DOHH2 (cell line): ENCODE measurements around the gene P2RY13.

Experiments used
- H3F3A ChIP-seq: fragments of 200-600 bp; sonication (generic), shearing (Covaris generic); 2 replicates; pipeline ENCODE4 v1.6.0; 2016; ENCODE audit warnings: antibody characterized with exemption, mild to moderate bottlenecking; ENCODE audit not compliant: control insufficient read depth, insufficient read depth
- H3K27ac ChIP-seq: fragments of 200-600 bp; sonication (generic); 2 replicates; pipeline ENCODE4 v1.5.1; 2014; ENCODE audit warnings: low read depth, mild to moderate bottlenecking, low read length, moderate library complexity
- H3K27me3 ChIP-seq: fragments of 200-600 bp; sonication (generic); 2 replicates; pipeline ENCODE4 v1.6.1; 2014; ENCODE audit warnings: mild to moderate bottlenecking, low read length, mixed read lengths; ENCODE audit not compliant: control insufficient read depth
- H3K36me3 ChIP-seq: fragments of 200-600 bp; sonication (generic); 2 replicates; pipeline ENCODE4 v1.6.1; 2014; ENCODE audit warnings: mild to moderate bottlenecking, low read length, moderate library complexity, mixed read lengths; ENCODE audit not compliant: control insufficient read depth
- H3K4me1 ChIP-seq: fragments of 200-600 bp; sonication (generic); 2 replicates; pipeline ENCODE4 v1.6.1; 2014; ENCODE audit warnings: mild to moderate bottlenecking, low read length, mixed read lengths; ENCODE audit not compliant: control insufficient read depth
- H3K4me2 ChIP-seq: fragments of 200-600 bp; sonication (generic); 2 replicates; pipeline ENCODE4 v1.6.0; 2014; ENCODE audit warnings: mild to moderate bottlenecking, low read length, moderate library complexity
- H3K4me3 ChIP-seq: fragments of 200-600 bp; sonication (generic); 2 replicates; pipeline ENCODE4 v1.5.1; 2014; ENCODE audit warnings: mild to moderate bottlenecking, low read length, mixed read lengths
- H3K79me2 ChIP-seq: fragments of 200-600 bp; sonication (generic); 2 replicates; pipeline ENCODE4 v1.6.1; 2014; ENCODE audit warnings: mild to moderate bottlenecking, low read length, mixed read lengths; ENCODE audit not compliant: control insufficient read depth
- H3K9me2 ChIP-seq: fragments of 200-600 bp; sonication (generic); replicated peaks from 2 replicates; pipeline ENCODE4 v1.6.1; 2014; ENCODE audit warnings: mild to moderate bottlenecking, low read length, mixed read lengths; ENCODE audit not compliant: control insufficient read depth
- H3K9me3 ChIP-seq: fragments of 200-600 bp; sonication (generic); 2 replicates; pipeline ENCODE4 v1.6.1; 2014; ENCODE audit warnings: antibody characterized with exemption, low read length, mixed read lengths; ENCODE audit not compliant: control insufficient read depth, insufficient read depth
- H4K20me1 ChIP-seq: fragments of 200-600 bp; sonication (generic); 2 replicates; pipeline ENCODE4 v1.6.0; 2014; ENCODE audit warnings: low read depth, mild to moderate bottlenecking, antibody characterized with exemption, low read length, moderate library complexity; ENCODE audit not compliant: control insufficient read depth, insufficient read depth
- EZH2phosphoT487 ChIP-seq: fragments of 200-600 bp; sonication (generic); IDR thresholded peaks from 2 replicates; pipeline ENCODE4 v1.6.1; 2017; ENCODE audit warnings: borderline replicate concordance, mild to moderate bottlenecking, antibody characterized with exemption, low read length, moderate library complexity, mixed read lengths
- TF ChIP-seq, protein P1 (sequence below): fragments of 200-600 bp; sonication (generic); IDR thresholded peaks from one replicate; pipeline ENCODE4 v1.5.1; 2014; ENCODE audit warnings: antibody characterized with exemption, mild to moderate bottlenecking, low read depth, low read length; ENCODE audit not compliant: poor library complexity, severe bottlenecking

The P2RY13 gene

DNA sequence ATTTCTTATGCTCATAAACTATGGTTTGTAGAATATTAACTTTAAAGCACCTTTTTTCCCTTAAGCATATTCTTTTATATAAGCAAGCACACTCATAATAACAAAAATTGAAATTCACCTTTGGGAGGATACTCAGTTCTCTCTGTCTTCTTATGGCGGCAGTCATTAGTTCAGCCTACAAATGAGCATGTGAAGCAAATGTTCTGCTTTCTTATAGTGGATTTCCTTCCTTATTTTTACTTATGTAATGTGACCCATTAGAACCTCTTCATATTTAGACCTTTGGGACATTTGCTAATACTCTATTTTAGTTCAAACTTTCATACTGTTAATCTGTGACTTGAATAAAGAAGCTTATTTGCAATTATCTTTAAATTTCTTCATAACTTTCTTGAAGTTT, at the start of gene P2RY13:
TSS of gene P2RY13 (minus strand) at position 187 of the 400 bp plus-strand sequence. CDS start at position 166, 21 bp downstream.
- Histone ChIP-seq H3F3A (no peaks in the 10 kb centered on the region), H3K4me2 (no peak within 1 kb of the TSS), H3K4me3 (no peak within 1 kb of the TSS), H3K9me3 (no peaks in the 10 kb centered on the region), H3K27ac (no peak within 1 kb of the TSS), H4K20me1 (no peaks in the 10 kb centered on the region), H3K36me3 (no peaks in the 10 kb centered on the region), H3K9me2 (no peaks in the 10 kb centered on the region), H3K79me2 (no peaks in the 10 kb centered on the region), H3K27me3 (no peaks in the 10 kb centered on the region), H3K4me1 (peaks cover 11% of the 10 kb centered on the region)
- no peak for TF ChIP-seq EZH2phosphoT487
- TF ChIP-seq, protein P1, sequence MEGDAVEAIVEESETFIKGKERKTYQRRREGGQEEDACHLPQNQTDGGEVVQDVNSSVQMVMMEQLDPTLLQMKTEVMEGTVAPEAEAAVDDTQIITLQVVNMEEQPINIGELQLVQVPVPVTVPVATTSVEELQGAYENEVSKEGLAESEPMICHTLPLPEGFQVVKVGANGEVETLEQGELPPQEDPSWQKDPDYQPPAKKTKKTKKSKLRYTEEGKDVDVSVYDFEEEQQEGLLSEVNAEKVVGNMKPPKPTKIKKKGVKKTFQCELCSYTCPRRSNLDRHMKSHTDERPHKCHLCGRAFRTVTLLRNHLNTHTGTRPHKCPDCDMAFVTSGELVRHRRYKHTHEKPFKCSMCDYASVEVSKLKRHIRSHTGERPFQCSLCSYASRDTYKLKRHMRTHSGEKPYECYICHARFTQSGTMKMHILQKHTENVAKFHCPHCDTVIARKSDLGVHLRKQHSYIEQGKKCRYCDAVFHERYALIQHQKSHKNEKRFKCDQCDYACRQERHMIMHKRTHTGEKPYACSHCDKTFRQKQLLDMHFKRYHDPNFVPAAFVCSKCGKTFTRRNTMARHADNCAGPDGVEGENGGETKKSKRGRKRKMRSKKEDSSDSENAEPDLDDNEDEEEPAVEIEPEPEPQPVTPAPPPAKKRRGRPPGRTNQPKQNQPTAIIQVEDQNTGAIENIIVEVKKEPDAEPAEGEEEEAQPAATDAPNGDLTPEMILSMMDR: no peak

DNA sequence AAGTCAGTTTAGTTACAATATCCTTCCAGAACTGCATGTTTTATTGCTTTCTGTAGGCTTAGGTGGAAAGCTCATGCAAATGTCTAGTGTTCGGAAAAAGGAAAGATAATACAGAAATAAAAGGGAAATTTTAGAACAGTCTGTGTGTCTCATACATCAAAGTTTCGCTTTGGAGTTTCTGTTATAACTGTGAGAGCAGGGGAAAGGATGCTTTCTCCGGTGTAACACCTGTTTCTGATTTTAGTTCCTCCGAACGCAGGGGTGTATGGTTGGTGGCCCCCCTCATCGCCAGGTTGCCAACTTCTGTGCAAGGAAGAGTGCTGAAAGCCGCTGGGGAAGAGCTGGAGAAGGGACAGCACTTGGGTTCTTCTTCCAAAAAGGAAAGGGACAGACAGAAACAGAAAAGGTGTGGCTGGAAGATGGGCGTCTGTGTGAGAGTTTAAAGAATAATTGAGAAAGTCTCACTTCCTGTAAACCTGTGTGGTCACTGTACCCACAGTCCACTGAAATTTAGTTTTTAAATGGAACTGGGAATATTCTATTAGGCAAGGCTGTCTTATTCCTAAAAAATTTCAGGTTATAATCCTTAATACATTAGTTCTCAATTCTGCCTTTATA, 48.5 kb upstream of the P2RY13 start:
- H3K36me3 ChIP-seq: peaks cover 11% of the 10 kb centered on the region; the same call in 1 of the 2 replicates

DNA sequence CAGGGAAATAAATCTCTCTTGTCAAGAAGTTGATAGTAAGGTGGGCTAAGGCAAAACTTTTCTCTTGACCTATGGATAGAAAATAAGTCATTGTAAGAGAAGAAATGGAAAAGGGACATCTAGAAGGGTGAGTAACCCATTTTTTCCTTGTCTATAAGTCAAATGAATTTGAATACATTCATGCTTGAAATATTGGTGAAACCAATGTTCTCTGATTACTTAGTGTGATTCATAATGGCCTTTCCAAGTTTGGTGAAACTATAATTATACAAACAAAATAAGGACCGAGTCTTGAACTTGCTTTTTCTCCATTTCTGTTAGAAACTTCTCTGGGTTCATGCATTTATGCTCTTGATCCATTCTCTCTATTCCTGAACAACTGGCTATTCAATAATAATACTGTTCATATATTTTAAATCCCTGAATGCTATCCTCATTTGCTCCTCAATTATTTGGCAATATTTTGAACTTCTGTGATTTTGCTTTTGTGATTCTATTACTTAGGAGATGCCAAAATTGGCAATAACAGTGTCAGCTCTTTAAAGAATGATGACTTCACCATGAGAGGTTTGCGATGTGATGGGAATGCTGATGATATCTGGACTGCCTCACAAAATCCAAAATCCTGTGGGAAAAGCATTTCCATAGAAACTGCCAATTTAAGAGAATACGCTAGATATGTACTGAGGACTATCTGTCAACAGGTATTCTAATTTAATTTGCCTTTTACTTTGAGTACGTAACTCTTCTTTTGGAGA, 42.9 kb upstream of the P2RY13 start:
- H4K20me1 ChIP-seq: no peaks in the 10 kb centered on the region
- H3K9me2 ChIP-seq: no peaks in the 10 kb centered on the region
- no peak overlapping the region for H3K4me3 ChIP-seq
- H3K9me3 ChIP-seq: no peaks in the 10 kb centered on the region
- H3K36me3 ChIP-seq: no peaks in the 10 kb centered on the region
- H3K27ac ChIP-seq: no peak overlapping the region
- H3K79me2 ChIP-seq: no peaks in the 10 kb centered on the region
- no peaks in the 10 kb centered on the region for H3K27me3 ChIP-seq
- H3F3A ChIP-seq: no peaks in the 10 kb centered on the region
- H3K4me1 ChIP-seq: peaks cover 10% of the 10 kb centered on the region
- TF ChIP-seq, protein P1: no peak
- TF ChIP-seq EZH2phosphoT487: no peak
- H3K4me2 ChIP-seq: no peak overlapping the region

More for the DNA sequence above, 48.5 kb upstream of the P2RY13 start:
- Histone ChIP-seq H4K20me1 (no peaks in the 10 kb centered on the region), H3K4me1 (peaks cover 63% of the 10 kb centered on the region), H3K27me3 (no peaks in the 10 kb centered on the region), H3F3A (peaks cover 17% of the 10 kb centered on the region), H3K27ac (peak overlapping the region; percentile 73), H3K4me2 (peak overlapping the region; percentile 52), H3K79me2 (no peaks in the 10 kb centered on the region), H3K9me2 (no peaks in the 10 kb centered on the region), H3K4me3 (peak overlapping the region; percentile 42), H3K9me3 (no peaks in the 10 kb centered on the region)
- TF ChIP-seq, protein P1: no peak
- no peak for TF ChIP-seq EZH2phosphoT487
